HepG2 (cell line): ENCODE data around the gene ODAD2. TPM values are rescaled to one million over a fixed set of nuclear protein-coding genes. Genes with fewer than 3 reads are reported as not detected.

Source experiments
- ATAC-seq: fragments of 200-7000 bp; cut with Tn5 transposase; 3 replicates; pipeline ENCODE4 v1.9.1; 2020; ENCODE audit warnings: mild to moderate bottlenecking, moderate library complexity
- BruUV-seq: library from RNA; stranded (reverse); fragments of 400-500 nt; replicated peaks from 2 replicates; lab custom pipeline; 2021; lab: Mats Ljungman, UMichigan
- CTCF ChIA-PET: fragments of 300-600 bp; formaldehyde crosslinking; extraction: SDS; loops from one replicate; lab custom pipeline; 2021; ENCODE audit warnings: low total read pairs, inconsistent platforms, low intra/inter-chr PET ratio; lab: Yijun Ruan, JAX
- POLR2A ChIA-PET: fragments of 350-600 bp; sonication (Branson Sonifier 250); formaldehyde crosslinking; loops from one replicate; lab custom pipeline; 2020; ENCODE audit warnings: antibody characterized with exemption, inconsistent platforms; lab: Yijun Ruan, JAX
- DNase-seq: peaks from one replicate; pipeline ENCODE4 v3.0.0-alpha.2; 2015; ENCODE audit warnings: low spot score
- FAIRE-seq: peaks from 3 replicates; lab custom pipeline; 2011; peaks lifted over from hg19 to GRCh38; lab: Jason Lieb, UNC
- H2AFZ ChIP-seq: one replicate; pipeline ENCODE4 v1.6.1; 2011; ENCODE audit warnings: low read length, inconsistent platforms
- H3K27ac ChIP-seq: fragments of 300-600 bp; 3 replicates; pipeline ENCODE4 v1.8.0; 2011; ENCODE audit warnings: mixed run types, mild to moderate bottlenecking, mixed read lengths, low read length, inconsistent platforms; ENCODE audit not compliant: insufficient read depth; ENCODE audit errors: extremely low read length
- H3K27me3 ChIP-seq, 2 experiments: fragments of 200-600 bp in 1 of 2; 2 replicates in 1 of 2; 3 replicates in 1 of 2; pipeline versions ENCODE4 v1.6.0 to v1.8.0; 2011; ENCODE audit warnings: low read length in 2 of 2, mild to moderate bottlenecking in 2 of 2, moderate library complexity in 2 of 2, inconsistent platforms in 1 of 2; ENCODE audit not compliant: insufficient read depth in 2 of 2, control insufficient read depth in 1 of 2
- H3K36me3 ChIP-seq, 2 experiments: fragments of 200-600 bp in 1 of 2; replicated peaks in 1 of 2; 2 replicates in 1 of 2; 3 replicates in 1 of 2; pipeline versions ENCODE4 v1.5.1 to v1.8.0; 2011; ENCODE audit warnings: low read length in 2 of 2, inconsistent platforms in 1 of 2; ENCODE audit not compliant: insufficient read depth in 2 of 2, control insufficient read depth in 1 of 2
- H3K4me1 ChIP-seq: 2 replicates; pipeline ENCODE4 v1.5.1; 2012; ENCODE audit warnings: low read length, inconsistent platforms; ENCODE audit not compliant: insufficient read depth
- H3K4me2 ChIP-seq: 2 replicates; pipeline ENCODE4 v1.6.0; 2011; ENCODE audit warnings: low read depth, low read length, inconsistent platforms
- H3K4me3 ChIP-seq, 3 experiments: fragments of 200-600 bp in 1 of 3; sonication (generic), shearing (Covaris generic) in 1 of 3; replicated peaks in 1 of 3; 2 replicates each; pipeline ENCODE4 v1.5.1; 2011 to 2016; ENCODE audit warnings: low read length in 3 of 3, inconsistent platforms in 2 of 3, low read depth in 2 of 3, mild to moderate bottlenecking in 2 of 3, control low read depth in 1 of 3, mixed read lengths in 1 of 3; ENCODE audit not compliant: insufficient read depth in 1 of 3
- H3K79me2 ChIP-seq: one replicate; pipeline ENCODE4 v1.6.1; 2011; ENCODE audit warnings: low read length, inconsistent platforms; ENCODE audit not compliant: insufficient read depth
- H3K9ac ChIP-seq: 2 replicates; pipeline ENCODE4 v1.6.0; 2011; ENCODE audit warnings: mild to moderate bottlenecking, low read depth, low read length, inconsistent platforms; ENCODE audit not compliant: insufficient read depth
- H3K9me3 ChIP-seq: 2 replicates; pipeline ENCODE4 v1.5.1; 2012; ENCODE audit warnings: mild to moderate bottlenecking, low read length
- H4K20me1 ChIP-seq: 2 replicates; pipeline ENCODE4 v1.6.0; 2011; ENCODE audit warnings: inconsistent platforms, mild to moderate bottlenecking, low read length, moderate library complexity; ENCODE audit not compliant: insufficient read depth
- CCDC6 ChIP-seq: sonication (generic); formaldehyde crosslinking; IDR thresholded peaks from 2 replicates; pipeline ENCODE4 v1.8.1; 2022; ENCODE audit warnings: mild to moderate bottlenecking, missing genetic modification reagents, moderate library complexity
- GZF1 ChIP-seq: sonication (generic); formaldehyde crosslinking; IDR thresholded peaks from 2 replicates; pipeline ENCODE4 v1.5.1; 2020; ENCODE audit warnings: mild to moderate bottlenecking, missing genetic modification reagents
- ISL2 ChIP-seq: sonication (generic); formaldehyde crosslinking; IDR thresholded peaks from 2 replicates; pipeline ENCODE4 v1.5.0; 2020; ENCODE audit warnings: missing genetic modification reagents
- NFATC3 ChIP-seq: sonication (generic); formaldehyde crosslinking; IDR thresholded peaks from 2 replicates; pipeline ENCODE4 v1.5.1; 2020; ENCODE audit warnings: mild to moderate bottlenecking, missing genetic modification reagents
- REL ChIP-seq: sonication (generic); formaldehyde crosslinking; conservative IDR thresholded peaks from 2 replicates; pipeline ENCODE4 v1.8.0; 2022; ENCODE audit warnings: mild to moderate bottlenecking, missing genetic modification reagents, moderate library complexity
- SOX5 ChIP-seq: IDR thresholded peaks from 2 replicates; pipeline ENCODE4 v1.6.1; 2016; ENCODE audit warnings: borderline replicate concordance
- SRY ChIP-seq: sonication (generic); formaldehyde crosslinking; IDR thresholded peaks from 2 replicates; pipeline ENCODE4 v1.8.0; 2022; ENCODE audit warnings: mild to moderate bottlenecking, missing genetic modification reagents
- ZNF232 ChIP-seq: sonication (generic); formaldehyde crosslinking; IDR thresholded peaks from 2 replicates; pipeline ENCODE4 v1.4.0; 2020; ENCODE audit warnings: missing genetic modification reagents, borderline replicate concordance
- ZNF501 ChIP-seq: sonication (generic); formaldehyde crosslinking; IDR thresholded peaks from 2 replicates; pipeline ENCODE4 v1.5.1; 2020; ENCODE audit warnings: mild to moderate bottlenecking, moderate library complexity, missing genetic modification reagents
- ZNF543 ChIP-seq: sonication (generic); formaldehyde crosslinking; IDR thresholded peaks from 2 replicates; pipeline ENCODE4 v1.4.0; 2020; ENCODE audit warnings: mild to moderate bottlenecking, missing genetic modification reagents
- WGBS: methylation state at CpG from one replicate; pipeline ENCODE4 v1.1.6; 2017; ENCODE audit warnings: low lambda C conversion rate; 5-methylcytosine and 5-hydroxymethylcytosine counted together
- in situ Hi-C: cut with HindIII; loops from 2 replicates; pipeline ENCODE4 v1.10.0; 2017; ENCODE audit warnings: low pct_unique_long_range_greater_than_20kb; ENCODE audit not compliant: extremely low pct_ligation_motif_present
- intact Hi-C: fragments of 100-400 bp; cut with micrococcal nuclease; formaldehyde crosslinking; loops from one replicate; pipeline ENCODE4 v1.10.0; 2022; ENCODE audit not compliant: unreplicated experiment
- polyA plus RNA-seq, 8 experiments: library from polyadenylated mRNA; depleted of rRNA in 3 of 8; stranded (reverse) in 7 of 8; unstranded in 1 of 8; fragments of >200 nt; fragmentation: Illumina TruSeq in 4 of 8; extraction: Trizol in 4 of 8; gene quantifications; 2 replicates each; pipeline versions ENCODE4 v1.2.1 to v1.2.3, GENCODE V29; 2011 to 2016; ENCODE audit warnings: low read depth in 4 of 8, missing spikeins in 1 of 8, mixed read lengths in 1 of 8; ENCODE audit not compliant: insufficient read depth in 1 of 8
- total RNA-seq, 5 experiments: library from RNA; depleted of rRNA; stranded (reverse); fragments of >200 nt; fragmentation: Illumina TruSeq; extraction: Trizol; gene quantifications; 2 replicates each; pipeline ENCODE4 v1.2.3, GENCODE V29; 2016; ENCODE audit warnings: low read depth in 1 of 5
- TF ChIP-seq, protein P1 (sequence below): sonication (generic); formaldehyde crosslinking; IDR thresholded peaks from 2 replicates; pipeline ENCODE4 v1.4.0; 2020; ENCODE audit warnings: missing genetic modification reagents
- TF ChIP-seq, protein P2 (sequence below): IDR thresholded peaks from 2 replicates; pipeline ENCODE4 v1.6.1; 2016; ENCODE audit warnings: low read depth

The ODAD2 gene
- total and polyA plus RNA-seq, 2 of the 13 experiments (the other 11 are each of a cell fraction or from before 2014, with no cell fraction given): not detected

DNA sequence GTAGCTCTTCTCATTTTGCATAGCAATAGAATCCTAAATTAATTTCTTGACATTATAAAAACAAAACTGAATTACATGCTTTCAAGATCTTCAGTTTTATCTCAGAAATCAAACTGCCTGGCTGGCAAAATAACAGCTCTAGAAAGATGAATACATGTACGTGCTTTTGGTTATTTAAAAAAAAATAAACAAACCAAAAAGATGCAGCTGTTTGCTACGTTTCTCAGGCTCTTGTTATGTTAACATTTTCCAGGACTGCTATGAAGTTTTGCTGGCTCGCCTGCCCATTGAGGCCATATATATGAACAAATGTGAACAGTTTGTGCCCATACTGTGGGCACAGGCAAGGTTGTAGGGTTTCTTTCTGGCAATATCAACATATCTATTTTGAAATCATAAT, 86.6 kb downstream of the ODAD2 start (continued):
- TF ChIP-seq, protein P1, sequence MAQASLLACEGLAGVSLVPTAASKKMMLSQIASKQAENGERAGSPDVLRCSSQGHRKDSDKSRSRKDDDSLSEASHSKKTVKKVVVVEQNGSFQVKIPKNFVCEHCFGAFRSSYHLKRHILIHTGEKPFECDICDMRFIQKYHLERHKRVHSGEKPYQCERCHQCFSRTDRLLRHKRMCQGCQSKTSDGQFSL (CRISPR knock-in tag): no peak
- TF ChIP-seq, protein P2, sequence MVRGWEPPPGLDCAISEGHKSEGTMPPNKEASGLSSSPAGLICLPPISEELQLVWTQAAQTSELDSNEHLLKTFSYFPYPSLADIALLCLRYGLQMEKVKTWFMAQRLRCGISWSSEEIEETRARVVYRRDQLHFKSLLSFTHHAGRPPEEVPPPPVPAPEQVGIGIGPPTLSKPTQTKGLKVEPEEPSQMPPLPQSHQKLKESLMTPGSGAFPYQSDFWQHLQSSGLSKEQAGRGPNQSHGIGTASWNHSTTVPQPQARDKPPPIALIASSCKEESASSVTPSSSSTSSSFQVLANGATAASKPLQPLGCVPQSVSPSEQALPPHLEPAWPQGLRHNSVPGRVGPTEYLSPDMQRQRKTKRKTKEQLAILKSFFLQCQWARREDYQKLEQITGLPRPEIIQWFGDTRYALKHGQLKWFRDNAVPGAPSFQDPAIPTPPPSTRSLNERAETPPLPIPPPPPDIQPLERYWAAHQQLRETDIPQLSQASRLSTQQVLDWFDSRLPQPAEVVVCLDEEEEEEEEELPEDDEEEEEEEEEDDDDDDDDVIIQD: no peak

DNA sequence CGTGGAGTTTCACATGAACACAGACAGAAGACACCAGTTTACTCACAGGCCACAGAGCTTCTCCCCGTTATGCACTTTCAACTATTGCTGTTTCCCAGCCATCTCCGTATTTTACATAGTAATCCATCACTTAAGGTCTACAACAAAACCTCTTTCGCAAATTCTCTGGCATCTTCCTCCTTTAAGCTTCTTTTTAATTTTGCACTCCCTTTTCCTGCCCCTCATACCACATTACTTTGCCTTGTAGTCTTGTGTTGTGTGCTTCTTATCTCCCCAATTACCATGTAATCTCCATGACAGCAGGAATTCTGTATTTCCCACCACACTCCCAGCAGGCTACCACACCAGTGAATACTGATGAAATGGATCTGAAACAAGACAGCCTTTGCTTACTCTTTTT, 87.3 kb downstream of the ODAD2 start:
- no peaks in the 10 kb centered on the region for H3K9me3 ChIP-seq
- no peak overlapping the region for H3K27ac ChIP-seq
- H3K36me3 ChIP-seq: no peaks in the 10 kb centered on the region
- ChIA-PET CTCF (no interaction called here), POLR2A (no interaction called here)
- no TSS peak for BruUV-seq
- H3K4me1 ChIP-seq: 0 out of 2 replicates have a peak, but pooled peaks cover 8% of the 10 kb centered on the region
- in situ Hi-C loops (no loop called here), intact Hi-C loops (no loop called here)
- H4K20me1 ChIP-seq: no peaks in the 10 kb centered on the region
- no peak for DNase-seq
- no peak overlapping the region for H3K9ac ChIP-seq
- no peaks in the 10 kb centered on the region for H3K79me2 ChIP-seq
- no peak for ATAC-seq
- no peak overlapping the region for H2AFZ ChIP-seq
- H3K4me3 ChIP-seq: no peak overlapping the region
- 34% methylated on average over 4 of the region's 4 CpGs for WGBS
- TF ChIP-seq CCDC6 (CRISPR knock-in tag): no peak
- no peak overlapping the region for H3K4me2 ChIP-seq
- no peaks in the 10 kb centered on the region for H3K27me3 ChIP-seq
- no peak for FAIRE-seq

DNA sequence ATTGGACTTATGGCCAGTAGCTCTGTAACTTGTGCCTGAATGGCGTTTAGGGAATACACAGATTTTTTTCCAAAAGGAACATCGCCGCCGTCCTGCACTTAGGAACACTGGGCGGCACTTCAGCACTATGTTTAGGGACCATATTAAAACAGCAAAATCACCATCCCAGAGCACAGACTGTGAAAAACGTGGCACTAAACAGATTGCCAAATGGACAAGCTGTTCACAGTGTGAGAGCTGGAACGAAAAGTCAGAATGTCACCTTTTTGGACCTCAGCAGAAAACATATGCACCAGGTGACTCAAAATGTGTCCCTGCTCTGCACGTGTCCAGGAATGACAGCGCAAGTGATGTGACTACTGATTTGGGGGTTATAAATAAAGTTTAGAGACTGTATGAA, 87.9 kb downstream of the ODAD2 start:
- ChIA-PET CTCF (no interaction called here), POLR2A (no interaction called here)
- TF ChIP-seq NFATC3: no peak
- no peak for TF ChIP-seq SRY
- TF ChIP-seq ZNF543 (CRISPR knock-in tag): no peak
- TF ChIP-seq SOX5 (CRISPR knock-in tag): no peak
- TF ChIP-seq GZF1 (CRISPR knock-in tag): no peak
- no peak for TF ChIP-seq ZNF232 (CRISPR knock-in tag)
- no peak for TF ChIP-seq ISL2 (CRISPR knock-in tag)
- no peak for TF ChIP-seq ZNF501 (CRISPR knock-in tag)
- TF ChIP-seq REL (CRISPR knock-in tag): no peak
- no TSS peak for BruUV-seq
- Histone ChIP-seq H3K4me3 (no peak overlapping the region), H3K9me3 (no peaks in the 10 kb centered on the region), H3K27me3 (no peaks in the 10 kb centered on the region), H3K36me3 (no peaks in the 10 kb centered on the region), H2AFZ (no peak overlapping the region), H3K27ac (no peak overlapping the region), H4K20me1 (no peaks in the 10 kb centered on the region), H3K4me1 (0 out of 2 replicates have a peak, but pooled peaks cover 8% of the 10 kb centered on the region), H3K79me2 (no peaks in the 10 kb centered on the region), H3K9ac (no peak overlapping the region), H3K4me2 (no peak overlapping the region)
- FAIRE-seq (no peak), ATAC-seq (no peak), DNase-seq (no peak)
- WGBS: 68% methylated on average over 9 of the region's 9 CpGs
- in situ Hi-C loops: no loop called here
- intact Hi-C loops: no loop called here
